Stimulated activated naive CD8-positive, alpha-beta T cell treated with anti-CD3 and anti-CD28 coated beads, Interleukin-15, Interleukin-2, amounts not matched to agents 100 U/mL and 50 U/mL, for 24 hours (primary cell): Measurements from ENCODE around the gene CCDC88C.

Source experiments
- ATAC-seq: fragments of 150-1000 bp; cut with Tn5 transposase; one replicate; pipeline ENCODE4 v1.10.0; 2021
- DNase-seq: peaks from one replicate; pipeline ENCODE4 v3.0.0; 2021

The CCDC88C gene

GRCh38 chr14:91380123-91380522 is 37.5 kb downstream of the CCDC88C start:
- ATAC-seq (no peak), DNase-seq (no peak)

- DNase-seq = no peak
- ATAC-seq = no peak
Observed at GRCh38 chr14:91379579-91379932, 38.1 kb downstream of the CCDC88C start.

GRCh38 chr14:91378930-91379578 is 38.6 kb downstream of the CCDC88C start:
- ATAC-seq (no peak), DNase-seq (no peak)

GRCh38 chr14:91377700-91378652 is 39.6 kb downstream of the CCDC88C start:
- DNase-seq = peak; percentile 65
- peak; percentile 72 for ATAC-seq

- no peak for ATAC-seq
- DNase-seq = no peak
Observed at GRCh38 chr14:91376547-91377477, 40.8 kb downstream of the CCDC88C start.

GRCh38 chr14:91375720-91376452 is 41.7 kb downstream of the CCDC88C start:
- DNase-seq (no peak), ATAC-seq (no peak)

- ATAC-seq = no peak
- DNase-seq = no peak
Observed at GRCh38 chr14:91374879-91375702, 42.5 kb downstream of the CCDC88C start.

GRCh38 chr14:91374287-91374878 is 43.2 kb downstream of the CCDC88C start:
- DNase-seq (no peak), ATAC-seq (no peak)

GRCh38 chr14:91373591-91374254 is 43.9 kb downstream of the CCDC88C start:
- ATAC-seq (peak; percentile 51), DNase-seq (peak; percentile 60)

- no peak for DNase-seq
- peak; percentile 59 for ATAC-seq
Observed at GRCh38 chr14:91372671-91373495, 44.7 kb downstream of the CCDC88C start.

GRCh38 chr14:91371990-91372375 is 45.6 kb downstream of the CCDC88C start:
- ATAC-seq (no peak), DNase-seq (no peak)

GRCh38 chr14:91371011-91371989 is 46.3 kb downstream of the CCDC88C start:
- ATAC-seq (no peak), DNase-seq (no peak)

GRCh38 chr14:91369628-91370445 is 47.8 kb downstream of the CCDC88C start:
- ATAC-seq (no peak), DNase-seq (peak; percentile 62)

- ATAC-seq = no peak
- no peak for DNase-seq
Observed at GRCh38 chr14:91368776-91369416, 48.7 kb downstream of the CCDC88C start.

GRCh38 chr14:91367173-91368171 is 50.1 kb downstream of the CCDC88C start:
- ATAC-seq (peak; percentile 65), DNase-seq (peak; percentile 67)
